IMR-90 (cell line): Measurements from ENCODE around the gene PSAP. TPM values are rescaled to one million over a fixed set of nuclear protein-coding genes. Genes with fewer than 3 reads are reported as not detected.

Experiments
- ATAC-seq: fragments of 200-7000 bp; cut with Tn5 transposase; 2 replicates; pipeline ENCODE4 v1.9.1; 2020; ENCODE audit warnings: low read depth, mild to moderate bottlenecking, moderate library complexity
- BruUV-seq: library from RNA; stranded (reverse); fragments of 400-500 nt; replicated peaks from 2 replicates; lab custom pipeline; 2021; lab: Mats Ljungman, UMichigan
- CTCF ChIA-PET: fragments of 300-600 bp; formaldehyde crosslinking; extraction: SDS; loops from one replicate; lab custom pipeline; 2021; ENCODE audit warnings: antibody characterized with exemption; lab: Yijun Ruan, JAX
- POLR2A ChIA-PET: fragments of 300-600 bp; sonication (Branson Sonifier 250); formaldehyde crosslinking; loops from one replicate; lab custom pipeline; 2022; ENCODE audit warnings: antibody characterized with exemption; ENCODE audit not compliant: unreplicated experiment; lab: Charles Lee
- DNase-seq: peaks from one replicate; pipeline ENCODE4 v3.0.0; 2013
- H2AFZ ChIP-seq: replicated peaks from 2 replicates; pipeline ENCODE3; 2013; ENCODE audit warnings: low read length, mild to moderate bottlenecking; ENCODE audit not compliant: poor library complexity
- H2AK5ac ChIP-seq: 2 replicates; pipeline ENCODE4 v1.6.1; 2013; ENCODE audit warnings: low read depth, low read length, inconsistent platforms
- H2AK9ac ChIP-seq: replicated peaks from 2 replicates; pipeline ENCODE3; 2013; ENCODE audit warnings: mild to moderate bottlenecking, low read depth, low read length, moderate library complexity; ENCODE audit not compliant: poor library complexity
- H2BK120ac ChIP-seq: 2 replicates; pipeline ENCODE4 v1.6.1; 2013; ENCODE audit warnings: low read depth, low read length, inconsistent platforms
- H2BK15ac ChIP-seq: 3 replicates; pipeline ENCODE4 v1.6.1; 2013; ENCODE audit warnings: low read depth, low read length, inconsistent platforms
- H2BK20ac ChIP-seq: 2 replicates; pipeline ENCODE4 v1.6.1; 2013; ENCODE audit warnings: low read depth, mild to moderate bottlenecking, inconsistent platforms, low read length, moderate library complexity
- H2BK5ac ChIP-seq: 2 replicates; pipeline ENCODE4 v1.6.1; 2013; ENCODE audit warnings: mild to moderate bottlenecking, low read depth, low read length, inconsistent platforms; ENCODE audit not compliant: poor library complexity, severe bottlenecking
- H3K14ac ChIP-seq: replicated peaks from 2 replicates; pipeline ENCODE4 v1.6.1; 2013; ENCODE audit warnings: low read depth, low read length, inconsistent platforms
- H3K18ac ChIP-seq: 2 replicates; pipeline ENCODE4 v1.6.1; 2013; ENCODE audit warnings: low read depth, low read length, control low read depth
- H3K23ac ChIP-seq: 2 replicates; pipeline ENCODE4 v1.6.1; 2013; ENCODE audit warnings: low read depth, low read length, inconsistent platforms
- H3K27ac ChIP-seq: 2 replicates; pipeline ENCODE4 v1.5.1; 2013; ENCODE audit warnings: mild to moderate bottlenecking, control low read depth, low read length; ENCODE audit not compliant: insufficient read depth
- H3K27me3 ChIP-seq: 2 replicates; pipeline ENCODE4 v1.6.1; 2013; ENCODE audit warnings: low read length; ENCODE audit not compliant: control insufficient read depth, insufficient read depth
- H3K36me3 ChIP-seq: 2 replicates; pipeline ENCODE4 v1.6.1; 2013; ENCODE audit warnings: low read length, mixed read lengths; ENCODE audit not compliant: control insufficient read depth, insufficient read depth
- H3K4ac ChIP-seq: 2 replicates; pipeline ENCODE4 v1.6.1; 2013; ENCODE audit warnings: low read depth, low read length, inconsistent platforms
- H3K4me1 ChIP-seq: 2 replicates; pipeline ENCODE4 v1.6.1; 2013; ENCODE audit warnings: low read length, mixed read lengths; ENCODE audit not compliant: control insufficient read depth, insufficient read depth
- H3K4me2 ChIP-seq: 2 replicates; pipeline ENCODE4 v1.6.1; 2013; ENCODE audit warnings: low read depth, mild to moderate bottlenecking, control low read depth, low read length, moderate library complexity
- H3K4me3 ChIP-seq: 2 replicates; pipeline ENCODE4 v1.5.1; 2013; ENCODE audit warnings: low read depth, mild to moderate bottlenecking, control low read depth, low read length, moderate library complexity; ENCODE audit not compliant: insufficient read depth
- H3K56ac ChIP-seq: 2 replicates; pipeline ENCODE4 v1.6.1; 2013; ENCODE audit warnings: low read length, inconsistent platforms; ENCODE audit not compliant: insufficient read depth; ENCODE audit errors: extremely low read depth
- H3K79me1 ChIP-seq, 2 experiments: 2 replicates each; pipeline ENCODE4 v1.6.1; 2013; ENCODE audit warnings: low read length in 2 of 2, inconsistent platforms in 1 of 2, low read depth in 1 of 2
- H3K9ac ChIP-seq: 2 replicates; pipeline ENCODE4 v1.6.1; 2013; ENCODE audit warnings: low read depth, low read length, control low read depth
- H3K9me1 ChIP-seq: 2 replicates; pipeline ENCODE4 v1.6.1; 2013; ENCODE audit warnings: low read length, inconsistent platforms; ENCODE audit not compliant: insufficient read depth
- H3K9me3 ChIP-seq: 2 replicates; pipeline ENCODE4 v1.6.1; 2013; ENCODE audit warnings: low read length; ENCODE audit not compliant: control insufficient read depth, insufficient read depth
- H4K20me1 ChIP-seq: 2 replicates; pipeline ENCODE4 v1.6.1; 2013; ENCODE audit warnings: low read length, inconsistent platforms; ENCODE audit not compliant: insufficient read depth
- H4K5ac ChIP-seq: 2 replicates; pipeline ENCODE4 v1.6.1; 2013; ENCODE audit warnings: mild to moderate bottlenecking, low read depth, low read length, control low read depth
- H4K8ac ChIP-seq, 2 experiments: 2 replicates each; pipeline ENCODE4 v1.6.1; 2013; ENCODE audit warnings: low read depth in 2 of 2, low read length in 2 of 2, control low read depth in 1 of 2, inconsistent platforms in 1 of 2
- H4K91ac ChIP-seq: 2 replicates; pipeline ENCODE4 v1.6.1; 2013; ENCODE audit warnings: low read depth, low read length, inconsistent platforms; ENCODE audit not compliant: insufficient read depth
- MAZ ChIP-seq: IDR thresholded peaks from 2 replicates; pipeline ENCODE4 v1.6.1; 2012; ENCODE audit warnings: low read depth, mild to moderate bottlenecking, low read length, improper control_type of control experiment, moderate library complexity, borderline replicate concordance
- RAD21 ChIP-seq: IDR thresholded peaks from 2 replicates; pipeline ENCODE4 v1.6.1; 2012; ENCODE audit warnings: low read length, improper control_type of control experiment
- RCOR1 ChIP-seq: IDR thresholded peaks from 2 replicates; pipeline ENCODE4 v1.6.1; 2012; ENCODE audit warnings: mild to moderate bottlenecking, low read length, improper control_type of control experiment; ENCODE audit not compliant: insufficient replicate concordance
- SMC3 ChIP-seq: fragments of 150-350 bp; IDR thresholded peaks from 2 replicates; pipeline ENCODE4 v1.6.1; 2016; ENCODE audit warnings: low read depth, mild to moderate bottlenecking, antibody characterized with exemption, low read length, moderate library complexity
- WGBS, 2 experiments: methylation state at CpG; one replicate each; pipeline versions ENCODE4 v1.1.5 to v1.1.7; 2013; ENCODE audit warnings: missing lambda C conversion rate in 2 of 2; ENCODE audit not compliant: insufficient read length in 1 of 2; ENCODE audit errors: extremely low coverage in 2 of 2; 5-methylcytosine and 5-hydroxymethylcytosine counted together
- dilution Hi-C: fragments of 300-500 bp; cut with HindIII; formaldehyde crosslinking; loops from one replicate; pipeline ENCODE4 v1.14.3; 2018; ENCODE audit warnings: low sequenced_read_pairs; ENCODE audit not compliant: unreplicated experiment
- in situ Hi-C: fragments of 300-500 bp; cut with MboI; formaldehyde crosslinking; loops from 3 replicates; pipeline ENCODE4 v1.14.3; 2019; ENCODE audit warnings: low sequenced_read_pairs, inconsistent platforms, mixed read lengths
- intact Hi-C: fragments of 100-400 bp; cut with micrococcal nuclease; formaldehyde crosslinking; loops from 2 replicates; pipeline ENCODE4 v1.10.0; 2022
- polyA plus RNA-seq, 3 experiments: library from polyadenylated mRNA; depleted of rRNA; stranded (reverse); fragments of >200 nt; gene quantifications; 2 replicates each; pipeline ENCODE4 v1.2.3, GENCODE V29; 2012; ENCODE audit warnings: low replicate concordance in 1 of 3
- total RNA-seq: library from RNA; depleted of rRNA; stranded (reverse); fragments of >200 nt; gene quantifications from 2 replicates; pipeline ENCODE4 v1.2.3, GENCODE V29; 2012
- TF ChIP-seq, protein P1 (sequence below): fragments of 150-350 bp; IDR thresholded peaks from 2 replicates; pipeline ENCODE4 v1.6.1; 2017; ENCODE audit warnings: mild to moderate bottlenecking, antibody characterized with exemption, low read length, low read depth
- TF ChIP-seq, protein P2 (sequence below): conservative IDR thresholded peaks from 2 replicates; pipeline ENCODE4 v1.5.1; 2012; ENCODE audit warnings: mild to moderate bottlenecking, low read depth, low read length, improper control_type of control experiment

The PSAP gene
- total and polyA plus RNA-seq, 2 of the 4 experiments (the other 2 are of a cell fraction): 216 to 876 TPM

DNA sequence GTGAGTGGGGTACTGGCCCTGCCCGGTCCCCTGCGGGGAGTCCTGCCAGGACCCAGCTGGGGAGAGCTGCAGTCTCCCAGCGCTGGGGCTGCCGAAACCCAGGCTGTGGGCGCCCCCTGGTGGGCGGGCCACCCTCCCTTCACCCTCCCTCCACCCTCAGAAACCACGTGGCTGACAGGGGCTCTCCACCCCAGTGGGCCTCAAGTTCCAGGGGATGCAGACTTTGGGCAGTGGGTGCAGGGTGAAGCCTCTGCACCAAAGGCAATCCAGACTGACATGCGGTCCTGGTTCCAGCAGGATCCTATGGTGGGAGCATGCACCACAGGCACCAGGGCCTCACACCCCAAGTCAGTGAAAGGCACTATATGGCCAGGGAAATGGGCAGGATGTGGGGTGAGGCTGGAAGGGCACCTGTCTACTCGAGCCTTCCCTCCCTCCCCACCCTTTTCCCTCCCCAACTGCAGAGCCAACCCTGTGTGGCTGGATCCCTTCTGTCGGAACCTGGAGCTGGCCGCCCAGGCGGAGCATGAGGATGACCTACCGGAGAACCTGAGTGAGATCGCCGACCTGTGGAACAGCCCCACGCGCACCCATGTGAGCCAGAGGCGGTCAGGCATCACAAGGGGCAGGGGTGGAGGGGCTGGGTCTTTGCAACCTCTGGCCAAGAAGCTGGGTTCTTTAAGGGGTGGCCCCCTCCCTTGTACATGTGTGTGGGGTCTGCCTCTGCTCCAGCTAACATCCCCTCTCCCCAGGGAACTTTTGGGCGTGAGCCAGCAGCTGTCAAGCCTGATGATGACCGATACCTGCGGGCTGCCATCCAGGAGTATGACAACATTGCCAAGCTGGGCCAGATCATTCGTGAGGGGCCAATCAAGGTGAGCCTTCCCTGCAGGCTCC, 38.8 kb downstream of the PSAP start:
- no peak overlapping the region for H3K27ac ChIP-seq
- no peak overlapping the region for H3K56ac ChIP-seq
- H2BK20ac ChIP-seq: no peak overlapping the region
- peaks cover 20% of the 10 kb centered on the region for H3K36me3 ChIP-seq
- H3K9me1 ChIP-seq: no peaks in the 10 kb centered on the region; the same call in 1 of the 2 replicates
- in situ Hi-C loops (loop anchor here (10.0 kb wide), 2 partner anchors 427 to 497 kb away; partner anchors contain the start of gene SLC29A3), intact Hi-C loops (loop anchor here (1.0 to 5.0 kb wide), 4 partner anchors 100 to 498 kb away; no protein-coding TSS in a partner anchor), dilution Hi-C loops (no loop called here)
- H4K20me1 ChIP-seq: peaks cover 22% of the 10 kb centered on the region
- H3K79me1 ChIP-seq: no peaks in the 10 kb centered on the region
- no peak overlapping the region for H2BK5ac ChIP-seq
- POLR2A ChIA-PET: no interaction called here
- peak overlapping the region; percentile 68; the same call in 1 of the 2 replicates for H2AK5ac ChIP-seq
- ATAC-seq (peak; percentile 91), DNase-seq (peak; percentile 34)
- peak overlapping the region; percentile 79 for H2AK9ac ChIP-seq
- no peak overlapping the region for H3K18ac ChIP-seq
- CTCF ChIA-PET: interaction anchor here (1.1 to 1.7 kb wide), 3 partner anchors 13 to 236 kb away, joined by 3 to 6 read pairs (median 4); no protein-coding TSS in a partner anchor
- H3K4me1 ChIP-seq: no peaks in the 10 kb centered on the region
- WGBS, 2 experiments: 100% methylated on average over 2 of the region's 22 CpGs; no CpG with 5 or more reads in 1 of the 2 experiments
- no peak overlapping the region for H2BK15ac ChIP-seq
- H3K23ac ChIP-seq: no peak overlapping the region
- no peak overlapping the region for H4K5ac ChIP-seq
- no peak overlapping the region for H3K4me2 ChIP-seq
- H3K14ac ChIP-seq: no peak overlapping the region
- no TSS peak for BruUV-seq
- H3K27me3 ChIP-seq: peaks cover 4% of the 10 kb centered on the region; the same call in 1 of the 2 replicates
- H2BK120ac ChIP-seq: no peak overlapping the region
- H3K9me3 ChIP-seq: no peaks in the 10 kb centered on the region
- H2AFZ ChIP-seq: peak overlapping the region; percentile 46
- no peak overlapping the region for H3K9ac ChIP-seq
- no peak overlapping the region for H3K4ac ChIP-seq
- no peak overlapping the region for H3K4me3 ChIP-seq
- H4K8ac ChIP-seq: no peak overlapping the region
- TF ChIP-seq, protein P1, sequence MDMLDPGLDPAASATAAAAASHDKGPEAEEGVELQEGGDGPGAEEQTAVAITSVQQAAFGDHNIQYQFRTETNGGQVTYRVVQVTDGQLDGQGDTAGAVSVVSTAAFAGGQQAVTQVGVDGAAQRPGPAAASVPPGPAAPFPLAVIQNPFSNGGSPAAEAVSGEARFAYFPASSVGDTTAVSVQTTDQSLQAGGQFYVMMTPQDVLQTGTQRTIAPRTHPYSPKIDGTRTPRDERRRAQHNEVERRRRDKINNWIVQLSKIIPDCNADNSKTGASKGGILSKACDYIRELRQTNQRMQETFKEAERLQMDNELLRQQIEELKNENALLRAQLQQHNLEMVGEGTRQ: peak; percentile 64
- TF ChIP-seq MAZ (peak; percentile 71; the same call in 1 of the 2 replicates), RCOR1 (no peak), RAD21 (peak; percentile 91), SMC3 (peak; percentile 83)
- TF ChIP-seq, protein P2, sequence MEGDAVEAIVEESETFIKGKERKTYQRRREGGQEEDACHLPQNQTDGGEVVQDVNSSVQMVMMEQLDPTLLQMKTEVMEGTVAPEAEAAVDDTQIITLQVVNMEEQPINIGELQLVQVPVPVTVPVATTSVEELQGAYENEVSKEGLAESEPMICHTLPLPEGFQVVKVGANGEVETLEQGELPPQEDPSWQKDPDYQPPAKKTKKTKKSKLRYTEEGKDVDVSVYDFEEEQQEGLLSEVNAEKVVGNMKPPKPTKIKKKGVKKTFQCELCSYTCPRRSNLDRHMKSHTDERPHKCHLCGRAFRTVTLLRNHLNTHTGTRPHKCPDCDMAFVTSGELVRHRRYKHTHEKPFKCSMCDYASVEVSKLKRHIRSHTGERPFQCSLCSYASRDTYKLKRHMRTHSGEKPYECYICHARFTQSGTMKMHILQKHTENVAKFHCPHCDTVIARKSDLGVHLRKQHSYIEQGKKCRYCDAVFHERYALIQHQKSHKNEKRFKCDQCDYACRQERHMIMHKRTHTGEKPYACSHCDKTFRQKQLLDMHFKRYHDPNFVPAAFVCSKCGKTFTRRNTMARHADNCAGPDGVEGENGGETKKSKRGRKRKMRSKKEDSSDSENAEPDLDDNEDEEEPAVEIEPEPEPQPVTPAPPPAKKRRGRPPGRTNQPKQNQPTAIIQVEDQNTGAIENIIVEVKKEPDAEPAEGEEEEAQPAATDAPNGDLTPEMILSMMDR: peak; percentile 87
- H4K91ac ChIP-seq: no peak overlapping the region
